IgD-negative memory B cell (primary cell): Measurements from ENCODE around the gene GTPBP6. TPM values are rescaled to one million over a fixed set of nuclear protein-coding genes. Genes with fewer than 3 reads are reported as not detected.
"Not testable (repeated sequence)": the region's sequence is repeated elsewhere in the genome, so short reads cannot be mapped to it uniquely, and the experiment has no call there.

Source experiments
- H3K27ac Mint-ChIP-seq, 3 donors: one replicate each; pipeline ENCODE4 v1.8.0; 2020 to 2022; ENCODE audit warnings: mild to moderate bottlenecking in 3 of 3, mixed read lengths in 3 of 3, moderate library complexity in 1 of 3
- H3K27me3 Mint-ChIP-seq: one replicate; pipeline ENCODE4 v1.8.0; 2021; ENCODE audit warnings: mixed read lengths
- H3K36me3 Mint-ChIP-seq: one replicate; pipeline ENCODE4 v1.8.0; 2020; ENCODE audit warnings: mild to moderate bottlenecking, mixed read lengths
- H3K4me1 Mint-ChIP-seq, 3 donors: one replicate each; pipeline ENCODE4 v1.8.0; 2020 to 2022; ENCODE audit warnings: mixed read lengths in 3 of 3, mild to moderate bottlenecking in 1 of 3
- H3K4me3 Mint-ChIP-seq, 4 donors: one replicate each; pipeline ENCODE4 v1.8.0; 2020 to 2022; ENCODE audit warnings: mild to moderate bottlenecking in 4 of 4, mixed read lengths in 4 of 4, moderate library complexity in 3 of 4
- H3K9me3 Mint-ChIP-seq, 3 donors: one replicate each; pipeline ENCODE4 v1.8.0; 2020 to 2021; ENCODE audit warnings: mixed read lengths in 3 of 3, mild to moderate bottlenecking in 1 of 3
- polyA plus RNA-seq: library from polyadenylated mRNA; unstranded; fragments of 300-500 nt; fragmentation: Illumina TruSeq; gene quantifications from one replicate; pipeline ENCODE4 v1.2.3, GENCODE V29; 2021

The GTPBP6 gene
- polyA plus RNA-seq, 1 donor from 2014 or later: 40.8 TPM

GRCh38 chrX:307261-308111 lies 11.1 kb downstream of the GTPBP6 start:
- Mint-ChIP-seq H3K4me1 (no peaks in the 10 kb centered on the region), H3K27ac (peak overlapping the region in 1 of 3 donors; percentile 53), H3K36me3 (peaks cover 14% of the 10 kb centered on the region), H3K4me3 (peak overlapping the region in 1 of 4 donors; percentile 37), H3K9me3 (peaks cover 0 to 2% (median 0%) of the 10 kb centered on the region in 3 donors), H3K27me3 (no peaks in the 10 kb centered on the region)

- not testable (repeated sequence) for H3K4me1 Mint-ChIP-seq, H3K27me3 Mint-ChIP-seq, H3K9me3 Mint-ChIP-seq
- Mint-ChIP-seq H3K27ac (peak overlapping the region in 1 of 3 donors; percentile 53), H3K4me3 (peak overlapping the region in 1 of 4 donors; percentile 37), H3K36me3 (peaks cover 12% of the 10 kb centered on the region)
Measured at GRCh38 chrX:306614-307251, 11.9 kb downstream of the GTPBP6 start.

DNA sequence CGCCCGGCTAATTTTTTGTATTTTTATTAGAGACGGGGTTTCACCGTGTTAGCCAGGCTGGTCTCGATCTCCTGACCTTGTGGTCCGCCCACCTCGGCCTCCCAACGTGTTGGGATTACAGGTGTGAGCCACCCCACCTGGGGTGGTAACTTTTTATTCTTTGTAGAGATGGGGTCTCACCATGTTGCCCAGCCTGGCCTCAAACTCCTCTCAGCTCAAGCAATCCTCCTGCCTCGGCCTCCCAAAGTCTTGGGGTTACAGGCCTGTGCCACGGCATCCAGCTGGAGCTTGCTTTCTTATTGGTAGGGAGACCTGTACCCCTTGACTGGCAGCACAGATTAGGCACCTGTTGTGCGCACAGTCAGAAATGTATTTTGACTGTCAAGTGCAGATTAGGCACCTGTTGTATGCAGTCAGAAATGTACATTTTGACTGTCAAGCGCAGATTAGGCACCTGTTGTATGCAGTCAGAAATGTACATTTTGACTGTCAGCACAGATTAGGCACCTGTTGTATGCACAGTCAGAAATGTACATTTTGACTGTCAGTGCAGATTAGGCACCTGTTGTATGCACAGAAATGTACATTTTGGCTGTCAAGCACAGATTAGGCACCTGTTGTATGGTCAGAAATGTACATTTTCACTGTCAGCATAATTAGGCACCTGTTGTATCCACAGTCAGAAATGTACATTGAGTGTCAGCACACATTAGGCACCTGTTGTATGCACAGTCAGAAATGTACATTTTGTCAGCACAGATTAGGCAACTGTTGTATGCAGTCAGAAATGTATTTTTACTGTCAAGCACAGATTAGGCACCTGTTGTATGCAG lies 12.6 kb downstream of the GTPBP6 start:
- H3K27ac Mint-ChIP-seq: peak overlapping the region in 1 of 3 donors; percentile 59
- H3K4me1 Mint-ChIP-seq, H3K4me3 Mint-ChIP-seq, H3K9me3 Mint-ChIP-seq, H3K27me3 Mint-ChIP-seq: not testable (repeated sequence)
- H3K36me3 Mint-ChIP-seq: peaks cover 11% of the 10 kb centered on the region

DNA sequence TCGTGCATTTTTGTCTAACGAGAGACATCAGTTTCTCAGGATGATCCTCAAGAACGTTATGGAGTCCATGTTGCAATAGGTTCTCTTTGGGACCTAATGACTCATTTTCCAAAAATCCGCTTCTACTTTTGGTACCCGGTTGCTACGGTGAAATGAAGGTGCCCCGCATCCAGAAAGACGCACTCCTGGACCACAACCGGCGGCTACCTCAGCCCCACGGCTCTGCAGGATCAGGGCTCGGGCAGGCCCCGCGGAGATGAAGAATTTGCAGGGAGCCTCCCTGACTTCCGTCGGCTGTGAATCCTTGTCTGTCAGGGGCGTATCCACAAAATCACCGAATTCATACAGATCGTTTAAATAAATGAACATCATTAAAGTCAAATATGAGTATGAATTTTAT lies 15.6 kb downstream of the GTPBP6 start:
- H3K4me1 Mint-ChIP-seq: no peaks in the 10 kb centered on the region
- peaks cover 9% of the 10 kb centered on the region for H3K36me3 Mint-ChIP-seq
- H3K9me3 Mint-ChIP-seq: peaks cover 0 to 2% (median 0%) of the 10 kb centered on the region in 3 donors
- no peaks in the 10 kb centered on the region for H3K27me3 Mint-ChIP-seq
- no peak overlapping the region for H3K4me3 Mint-ChIP-seq
- peak overlapping the region in 1 of 3 donors; percentile 41 for H3K27ac Mint-ChIP-seq

- Mint-ChIP-seq H3K27me3 (no peaks in the 10 kb centered on the region), H3K4me3 (no peak overlapping the region), H3K4me1 (no peaks in the 10 kb centered on the region), H3K27ac (peak overlapping the region in 2 of 3 donors; percentile 45 to 53), H3K36me3 (peaks cover 4% of the 10 kb centered on the region), H3K9me3 (peaks cover 0 to 2% (median 0%) of the 10 kb centered on the region in 3 donors)
Measured at GRCh38 chrX:300334-300733, 18.3 kb downstream of the GTPBP6 start.

GRCh38 chrX:298993-299392 lies 19.6 kb downstream of the GTPBP6 start:
- Mint-ChIP-seq H3K27ac (no peak overlapping the region), H3K36me3 (peaks cover 2% of the 10 kb centered on the region), H3K27me3 (no peaks in the 10 kb centered on the region), H3K9me3 (peaks cover 0 to 2% (median 0%) of the 10 kb centered on the region in 3 donors), H3K4me3 (no peak overlapping the region), H3K4me1 (no peaks in the 10 kb centered on the region)

- Mint-ChIP-seq H3K36me3 (peaks cover 7% of the 10 kb centered on the region), H3K27me3 (no peaks in the 10 kb centered on the region), H3K4me3 (no peak overlapping the region), H3K4me1 (no peaks in the 10 kb centered on the region), H3K9me3 (peaks cover 0 to 2% (median 0%) of the 10 kb centered on the region in 3 donors), H3K27ac (no peak overlapping the region)
Measured at GRCh38 chrX:295136-295535, 23.5 kb downstream of the GTPBP6 start.

DNA sequence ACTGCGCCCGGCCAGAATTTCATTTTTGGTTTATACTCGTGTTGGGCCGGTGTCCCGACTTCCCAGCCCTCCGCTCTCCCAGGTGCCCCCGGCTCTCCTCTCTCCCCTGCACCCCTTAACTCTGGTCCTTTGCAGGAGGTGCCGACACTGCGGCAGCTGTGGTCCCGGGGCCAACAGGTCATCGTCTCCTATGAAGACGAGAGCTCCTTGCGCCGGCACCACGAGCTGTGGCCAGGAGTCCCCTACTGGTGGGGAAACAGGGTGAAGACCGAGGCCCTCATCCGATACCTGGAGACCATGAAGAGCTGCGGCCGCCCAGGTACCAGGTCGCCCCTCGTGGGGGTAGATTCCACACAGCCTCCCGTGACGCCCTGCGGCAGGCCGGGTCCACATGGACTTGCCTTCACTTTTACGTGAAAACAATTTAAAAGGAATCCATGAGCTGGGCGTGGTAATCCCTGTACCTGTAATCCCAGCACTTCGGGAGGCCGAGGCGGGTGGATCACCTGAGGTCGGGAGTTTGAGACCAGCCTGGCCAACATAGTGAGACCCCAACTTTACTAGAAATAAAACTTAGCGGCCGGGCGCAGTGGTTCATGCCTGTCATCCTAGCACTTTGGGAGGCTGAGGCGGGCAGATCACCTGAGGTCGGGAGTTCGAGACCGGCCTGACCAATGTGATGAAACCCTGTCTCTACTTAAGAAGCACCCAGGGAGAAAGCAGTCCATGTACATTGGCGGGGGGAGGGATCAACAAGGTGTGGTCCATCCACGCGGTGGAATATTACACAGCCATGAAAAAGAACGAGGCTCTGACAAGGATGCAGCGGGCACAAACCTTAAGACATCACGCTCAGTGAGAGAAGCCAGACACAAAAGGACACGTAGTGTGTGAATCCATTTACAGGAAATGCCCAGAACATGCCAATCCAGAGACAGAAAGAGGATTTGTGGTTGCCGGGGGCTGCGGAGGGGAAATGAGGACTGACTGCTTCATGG lies 25.4 kb downstream of the GTPBP6 start:
- Mint-ChIP-seq H3K27me3 (no peaks in the 10 kb centered on the region), H3K4me3 (no peak overlapping the region), H3K36me3 (peaks cover 5% of the 10 kb centered on the region), H3K27ac (no peak overlapping the region), H3K9me3 (peaks cover 0 to 2% (median 0%) of the 10 kb centered on the region in 3 donors), H3K4me1 (no peaks in the 10 kb centered on the region)

DNA sequence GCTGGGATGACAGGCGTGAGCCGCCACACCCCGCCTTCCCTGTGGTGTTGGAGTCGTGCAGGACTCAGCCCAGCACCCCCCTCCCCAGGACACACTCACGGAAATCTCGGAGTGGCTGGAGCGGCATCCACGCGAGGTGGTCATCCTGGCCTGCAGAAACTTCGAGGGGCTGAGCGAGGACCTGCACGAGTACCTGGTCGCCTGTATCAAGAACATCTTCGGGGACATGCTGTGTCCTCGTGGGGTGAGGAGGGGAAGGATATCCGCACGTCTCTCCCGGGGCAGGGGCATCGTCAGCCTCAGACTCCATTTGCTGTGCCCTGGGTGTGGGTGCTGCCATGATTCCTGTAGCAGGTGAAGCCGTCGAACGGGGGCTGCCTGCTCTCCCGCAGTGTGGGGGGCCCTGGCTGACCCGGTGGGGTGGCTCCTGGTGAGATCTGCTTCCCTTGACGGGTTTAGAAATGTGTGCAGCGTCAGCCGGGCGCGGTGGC lies 27.1 kb downstream of the GTPBP6 start:
- no peaks in the 10 kb centered on the region for H3K4me1 Mint-ChIP-seq
- no peaks in the 10 kb centered on the region for H3K27me3 Mint-ChIP-seq
- H3K4me3 Mint-ChIP-seq: no peak overlapping the region
- H3K9me3 Mint-ChIP-seq: peaks cover 0 to 2% (median 0%) of the 10 kb centered on the region in 3 donors
- H3K27ac Mint-ChIP-seq: no peak overlapping the region
- H3K36me3 Mint-ChIP-seq: peaks cover 5% of the 10 kb centered on the region

GRCh38 chrX:290476-291166 lies 28.0 kb downstream of the GTPBP6 start:
- H3K36me3 Mint-ChIP-seq: peaks cover 5% of the 10 kb centered on the region
- H3K27ac Mint-ChIP-seq: no peak overlapping the region

DNA sequence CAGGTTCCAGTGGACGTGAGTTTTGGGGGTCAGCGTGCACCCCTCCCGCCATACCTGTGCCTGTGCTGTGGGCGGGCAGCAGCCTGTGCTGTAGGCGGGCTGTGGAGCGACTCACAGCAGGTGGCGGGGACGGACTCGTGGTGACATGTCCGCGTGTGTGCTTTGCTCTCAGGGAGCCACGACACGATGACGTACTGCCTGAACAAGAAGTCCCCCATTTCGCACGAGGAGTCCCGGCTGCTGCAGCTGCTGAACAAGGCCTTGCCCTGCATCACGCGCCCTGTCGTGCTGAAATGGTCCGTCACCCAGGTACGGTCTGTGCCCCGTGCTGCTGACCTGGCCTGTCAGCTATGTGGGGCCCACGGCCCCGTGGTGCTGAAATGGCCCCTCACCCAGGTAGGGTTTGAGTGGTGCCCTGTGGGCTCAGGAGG lies 30.0 kb downstream of the GTPBP6 start:
- peaks cover 5% of the 10 kb centered on the region for H3K36me3 Mint-ChIP-seq
- no peak overlapping the region for H3K27ac Mint-ChIP-seq
- no peaks in the 10 kb centered on the region for H3K27me3 Mint-ChIP-seq
- H3K4me3 Mint-ChIP-seq: no peak overlapping the region
- peaks cover 0 to 2% (median 0%) of the 10 kb centered on the region in 3 donors for H3K4me1 Mint-ChIP-seq
- H3K9me3 Mint-ChIP-seq: peaks cover 0 to 1% (median 0%) of the 10 kb centered on the region in 3 donors

More at GRCh38 chrX:290476-291166, 28.0 kb downstream of the GTPBP6 start:
- Mint-ChIP-seq H3K27me3 (no peaks in the 10 kb centered on the region), H3K4me1 (no peaks in the 10 kb centered on the region), H3K4me3 (peak overlapping the region in 1 of 4 donors; percentile 54), H3K9me3 (peaks cover 0 to 2% (median 0%) of the 10 kb centered on the region in 3 donors)

DNA sequence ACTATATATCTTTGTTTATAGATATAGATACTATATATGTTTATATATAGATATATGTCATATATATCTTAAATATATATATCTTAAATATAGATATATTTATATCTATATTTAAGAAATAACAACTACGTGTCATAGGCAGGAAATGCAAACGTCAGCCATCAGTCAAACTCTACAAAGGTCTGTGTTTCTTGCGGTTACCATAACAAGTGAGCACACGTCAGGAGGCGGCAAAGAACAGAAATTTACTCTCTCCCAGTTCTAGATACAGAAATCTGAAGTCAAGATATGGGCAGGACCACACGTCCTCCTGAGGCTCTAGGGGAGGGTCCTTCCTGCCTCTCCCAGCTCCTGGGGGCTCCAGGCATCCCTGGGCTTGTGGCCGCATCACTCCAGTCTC lies 30.9 kb downstream of the GTPBP6 start:
- Mint-ChIP-seq H3K9me3 (no peaks in the 10 kb centered on the region), H3K36me3 (peaks cover 2% of the 10 kb centered on the region), H3K4me3 (no peak overlapping the region), H3K27ac (no peak overlapping the region), H3K27me3 (no peaks in the 10 kb centered on the region), H3K4me1 (peaks cover 0 to 2% (median 2%) of the 10 kb centered on the region in 3 donors)

DNA sequence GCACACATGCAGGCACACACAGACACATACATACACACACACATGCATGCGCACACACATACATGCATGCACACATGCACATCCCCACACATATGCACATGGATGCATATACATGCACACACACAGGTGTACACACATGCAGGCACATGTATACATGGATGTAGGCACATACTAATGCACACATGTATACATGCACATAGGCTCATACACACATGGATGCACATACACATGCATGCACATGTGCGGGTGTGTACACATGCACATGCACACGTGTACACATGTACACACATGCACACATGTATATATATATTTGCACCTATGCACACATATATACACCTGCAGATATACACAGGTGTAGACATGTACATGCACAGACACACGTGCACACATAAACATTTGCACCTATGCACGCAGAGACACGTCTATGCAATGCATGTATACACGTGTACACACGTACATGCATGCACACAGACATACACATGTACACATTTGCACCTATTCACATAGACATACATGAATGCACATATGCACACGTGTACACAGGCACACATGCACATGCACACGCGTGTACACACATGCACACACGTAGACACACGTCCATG lies 33.4 kb downstream of the GTPBP6 start:
- no peaks in the 10 kb centered on the region for H3K9me3 Mint-ChIP-seq
- no peaks in the 10 kb centered on the region for H3K27me3 Mint-ChIP-seq
- H3K36me3 Mint-ChIP-seq: peaks cover 2% of the 10 kb centered on the region
- H3K27ac Mint-ChIP-seq: no peak overlapping the region
- peak overlapping the region in 2 of 4 donors; percentile 92 to 95 for H3K4me3 Mint-ChIP-seq
- H3K4me1 Mint-ChIP-seq: peaks cover 0 to 5% (median 4%) of the 10 kb centered on the region in 3 donors
